ENCODE measurements around the gene MGRN1. TPM values are rescaled to one million over a fixed set of nuclear protein-coding genes. Genes with fewer than 3 reads are reported as not detected.
A peak's percentile ranks its signal among the peaks of the same experiment; 100 is the strongest.

The MGRN1 gene
- total and polyA plus RNA-seq, 8 donors, result 13.2 to 469 (median 56.1) TPM

DNA sequence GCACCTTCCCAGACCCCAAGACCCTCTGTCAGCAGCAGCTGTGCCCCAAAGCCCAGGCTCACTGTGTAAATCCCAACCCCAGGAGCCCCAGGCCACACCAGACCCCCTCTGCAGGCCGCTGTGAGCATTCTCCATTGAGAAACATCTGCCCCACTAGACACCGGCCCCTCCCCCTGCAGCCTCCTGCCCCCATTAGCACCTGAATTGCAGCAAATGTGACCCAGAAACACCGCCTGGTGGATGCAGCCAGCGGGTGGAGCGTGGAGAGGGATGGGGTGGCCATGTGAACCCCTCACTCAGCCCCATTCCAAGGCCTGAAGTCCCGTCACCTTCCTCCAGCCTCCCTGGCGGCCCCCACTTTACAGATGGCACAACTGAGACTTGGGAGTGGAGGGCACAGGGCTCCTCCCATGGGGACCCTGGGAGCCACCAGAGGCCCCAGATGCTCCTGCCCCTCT, 12.1 kb upstream of the MGRN1 start:
- peaks cover 49 to 72% (median 60%) of the 10 kb centered on the region in 4 donors for H3K4me1 ChIP-seq
- 84 to 95% (median 88%) methylated on average over 7 of the region's 7 CpGs for WGBS, 5 donors
- H3K27ac ChIP-seq, result peak overlapping the region in 1 of 5 donors; percentile 99
- H3K27me3 ChIP-seq, result no peaks in the 10 kb centered on the region
- H3K4me3 ChIP-seq, result peak overlapping the region; percentile 92 to 100 (median 96)
- H3K9me3 ChIP-seq, result no peaks in the 10 kb centered on the region
- TF ChIP-seq CTCF (IDR thresholded peaks at IDR 0.05), result no peak
- no peak for TF ChIP-seq POLR2A (IDR thresholded peaks at IDR 0.05)
- TF ChIP-seq EP300 (IDR thresholded peaks at IDR 0.05), result no peak
- TF ChIP-seq POLR2AphosphoS5 (IDR thresholded peaks at IDR 0.05), result no peak
- intact Hi-C loops (cut with DNase I; ENCODE audit: low total_unique reads), result no loop called here
- peaks cover 21 to 35% (median 31%) of the 10 kb centered on the region in 4 donors for H3K36me3 ChIP-seq
- no peak for DNase-seq

GRCh38 chr16:4612977-4613635, 11.5 kb upstream of the MGRN1 start:
- DNase-seq, result peak in 1 of 2 donors; percentile 57
- 22 to 45% (median 32%) methylated on average over 6 to 14 of the region's 14 CpGs for WGBS, 5 donors
- TF ChIP-seq POLR2A (IDR thresholded peaks at IDR 0.05) (no peak), CTCF (IDR thresholded peaks at IDR 0.05) (no peak), POLR2AphosphoS5 (IDR thresholded peaks at IDR 0.05) (no peak), EP300 (IDR thresholded peaks at IDR 0.05) (no peak)
- no peaks in the 10 kb centered on the region for H3K9me3 ChIP-seq
- H3K36me3 ChIP-seq, result peaks cover 16 to 29% (median 25%) of the 10 kb centered on the region in 4 donors
- H3K4me3 ChIP-seq, result peak overlapping the region; percentile 92 to 100 (median 96)
- peak overlapping the region in 4 of 5 donors; percentile 98 to 99 (median 99) for H3K27ac ChIP-seq
- H3K4me1 ChIP-seq, result peaks cover 55 to 78% (median 66%) of the 10 kb centered on the region in 4 donors
- intact Hi-C loops (cut with DNase I; ENCODE audit: low total_unique reads), result no loop called here
- no peaks in the 10 kb centered on the region for H3K27me3 ChIP-seq

GRCh38 chr16:4613636-4614570, 10.7 kb upstream of the MGRN1 start:
- DNase-seq, result peak in 1 of 2 donors; percentile 79
- Histone ChIP-seq H3K4me3 (peak overlapping the region; percentile 92 to 100 (median 96)), H3K27me3 (no peaks in the 10 kb centered on the region), H3K9me3 (no peaks in the 10 kb centered on the region), H3K4me1 (peaks cover 56 to 86% (median 74%) of the 10 kb centered on the region in 4 donors), H3K36me3 (peaks cover 8 to 21% (median 17%) of the 10 kb centered on the region in 4 donors), H3K27ac (peak overlapping the region; percentile 86 to 99 (median 99))
- intact Hi-C loops (cut with DNase I; ENCODE audit: low total_unique reads), result no loop called here
- 1 to 7% (median 1%) methylated on average over 14 to 91 of the region's 92 CpGs for WGBS, 5 donors
- TF ChIP-seq CTCF (IDR thresholded peaks at IDR 0.05) (no peak), EP300 (IDR thresholded peaks at IDR 0.05) (no peak), POLR2AphosphoS5 (IDR thresholded peaks at IDR 0.05) (no peak), POLR2A (IDR thresholded peaks at IDR 0.05) (no peak)
